Testis (tissue), 3 donors: Measurements from ENCODE around the gene LGALS9C. TPM values are rescaled to one million over a fixed set of nuclear protein-coding genes. Genes with fewer than 3 reads are reported as not detected.
"Not testable (repeated sequence)": the region's sequence is repeated elsewhere in the genome, so short reads cannot be mapped to it uniquely, and the experiment has no call there.

Experiments
- DNase-seq: peaks from one replicate; pipeline ENCODE4 v3.0.0-alpha.2; 2019
- H3K27ac ChIP-seq, 2 donors: fragments of 200-600 bp; sonication (generic); one replicate each; pipeline ENCODE4 v1.5.1; 2019
- H3K27me3 ChIP-seq: fragments of 200-600 bp; sonication (generic); one replicate; pipeline ENCODE4 v1.5.1; 2019
- H3K36me3 ChIP-seq: fragments of 200-600 bp; sonication (generic); one replicate; pipeline ENCODE4 v1.5.1; 2017; ENCODE audit warnings: low read depth; ENCODE audit errors: missing control alignments
- H3K4me1 ChIP-seq: fragments of 200-600 bp; sonication (generic); one replicate; pipeline ENCODE4 v1.5.1; 2019
- H3K4me3 ChIP-seq, 2 donors: fragments of 200-600 bp; sonication (generic); one replicate each; pipeline ENCODE4 v1.5.1; 2017 to 2019
- H3K9me3 ChIP-seq: fragments of 200-600 bp; sonication (generic); one replicate; pipeline ENCODE4 v1.5.1; 2017
- WGBS, 2 donors: methylation state at CpG; one replicate each; pipeline ENCODE4 v1.1.5; 2018; 5-methylcytosine and 5-hydroxymethylcytosine counted together
- intact Hi-C: fragments of 100-400 bp; cut with DNase I; formaldehyde crosslinking; loops from one replicate; pipeline ENCODE4 v1.15.1; 2023; ENCODE audit warnings: low total_unique reads
- polyA plus RNA-seq: library from polyadenylated mRNA; stranded (reverse); fragments of 350-450 nt; fragmentation: Illumina TruSeq; extraction: RNeasy Lipid Tissue Mini Kit (QIAGEN cat#74804); gene quantifications from one replicate; pipeline ENCODE4 v1.2.3, GENCODE V29; 2014; ENCODE audit warnings: low read depth, low replicate concordance; ENCODE audit not compliant: insufficient read depth
- total RNA-seq, 2 donors: library from RNA; depleted of rRNA; stranded (reverse); fragments of >200 nt; gene quantifications; one replicate each; pipeline ENCODE4 v1.2.3, GENCODE V29; 2016

LGALS9C gene
- total and polyA plus RNA-seq, 3 donors from 2014 or later = 0.56 to 1.2 TPM; not detected in 1

DNA sequence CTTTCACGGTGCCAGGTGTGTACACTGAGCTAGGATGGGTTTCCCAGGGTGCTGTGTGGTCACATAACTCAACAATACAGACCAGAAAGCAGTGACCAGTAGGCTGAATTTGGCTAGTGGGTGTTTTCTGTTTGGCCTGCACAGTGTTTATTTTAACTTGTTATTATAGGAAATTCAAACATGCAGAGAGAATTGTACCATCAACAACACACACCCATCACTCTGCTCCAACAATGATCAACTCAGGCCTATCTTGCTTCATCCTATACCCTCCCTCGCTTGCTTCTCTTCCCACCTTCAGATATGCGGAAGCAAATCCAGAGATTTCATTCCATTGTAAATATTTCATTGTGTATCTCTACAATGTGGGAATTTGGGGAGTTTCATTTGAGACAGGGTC lies 5.2 kb downstream of the LGALS9C start:
- 95% methylated on average over 2 of the region's 3 CpGs; no CpG with 5 or more reads in 1 of the 2 donors for WGBS, 2 donors

DNA sequence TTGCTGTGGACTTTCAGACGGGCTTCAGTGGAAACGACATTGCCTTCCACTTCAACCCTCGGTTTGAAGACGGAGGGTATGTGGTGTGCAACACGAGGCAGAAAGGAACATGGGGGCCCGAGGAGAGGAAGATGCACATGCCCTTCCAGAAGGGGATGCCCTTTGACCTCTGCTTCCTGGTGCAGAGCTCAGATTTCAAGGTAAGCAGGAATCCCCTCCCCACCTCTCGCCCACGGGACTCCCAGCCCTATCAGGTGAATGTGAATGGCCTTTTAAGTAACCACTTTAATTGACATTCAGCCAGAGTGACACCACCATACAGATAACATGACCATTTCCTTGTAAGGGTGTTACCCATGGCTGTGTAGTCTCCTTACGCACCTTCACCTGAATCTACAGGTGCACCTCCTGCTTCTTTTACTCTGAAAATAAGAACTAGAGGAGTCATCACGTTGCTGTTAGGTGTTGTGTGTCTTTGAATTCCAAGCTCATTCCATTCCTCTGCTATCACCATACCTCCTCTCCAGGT lies 9.4 kb downstream of the LGALS9C start:
- DNase-seq, H3K4me1 ChIP-seq, H3K4me3 ChIP-seq, intact Hi-C loops, H3K27ac ChIP-seq, H3K9me3 ChIP-seq, H3K36me3 ChIP-seq, H3K27me3 ChIP-seq: not testable (repeated sequence)
- 65% methylated on average over 5 of the region's 10 CpGs; no CpG with 5 or more reads in 1 of the 2 donors for WGBS, 2 donors

More for the DNA sequence above, 5.2 kb downstream of the LGALS9C start:
- H3K27ac ChIP-seq, DNase-seq, H3K36me3 ChIP-seq, H3K27me3 ChIP-seq, intact Hi-C loops, H3K4me1 ChIP-seq, H3K4me3 ChIP-seq, H3K9me3 ChIP-seq: not testable (repeated sequence)

DNA sequence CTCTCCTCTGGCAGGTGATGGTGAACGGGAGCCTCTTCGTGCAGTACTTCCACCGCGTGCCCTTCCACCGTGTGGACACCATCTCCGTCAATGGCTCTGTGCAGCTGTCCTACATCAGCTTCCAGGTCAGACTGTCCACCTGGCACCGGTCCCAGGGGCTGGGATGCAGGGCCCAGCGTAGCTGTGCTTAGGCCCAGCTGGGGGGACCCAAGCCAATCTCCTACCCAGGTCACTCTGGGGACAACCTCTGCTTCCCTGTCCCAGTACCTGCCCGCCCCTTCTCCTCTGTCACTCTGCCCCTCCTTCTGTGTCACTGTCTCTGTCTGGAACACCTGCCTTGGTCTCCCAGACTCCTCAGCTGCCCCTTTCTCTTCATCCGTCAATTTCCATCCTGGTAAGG lies 11.0 kb downstream of the LGALS9C start:
- intact Hi-C loops, H3K4me1 ChIP-seq, DNase-seq, H3K4me3 ChIP-seq, H3K27ac ChIP-seq, H3K27me3 ChIP-seq, H3K9me3 ChIP-seq, H3K36me3 ChIP-seq: not testable (repeated sequence)
- 87% methylated on average over 8 of the region's 10 CpGs; no CpG with 5 or more reads in 1 of the 2 donors for WGBS, 2 donors

DNA sequence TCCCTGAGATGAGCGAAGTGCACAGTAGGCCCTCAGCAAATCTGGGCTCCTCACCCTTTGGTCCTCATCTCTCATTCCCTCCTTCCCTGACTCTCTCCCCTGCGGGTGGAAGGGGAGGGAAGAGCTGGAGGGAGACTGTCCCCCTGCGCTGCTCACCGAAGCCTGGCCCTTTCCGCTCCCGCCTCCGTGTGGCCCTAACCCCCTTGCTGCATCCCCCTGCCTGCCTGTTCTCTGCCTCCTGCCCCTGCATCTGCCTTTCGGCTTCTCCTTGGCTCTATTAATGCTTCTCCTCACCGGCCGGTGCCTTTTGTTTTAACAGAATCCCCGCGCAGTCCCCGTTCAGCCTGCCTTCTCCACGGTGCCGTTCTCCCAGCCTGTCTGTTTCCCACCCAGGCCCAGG lies 12.0 kb downstream of the LGALS9C start:
- DNase-seq, H3K4me3 ChIP-seq, H3K36me3 ChIP-seq, H3K4me1 ChIP-seq, intact Hi-C loops, H3K27me3 ChIP-seq, H3K9me3 ChIP-seq, H3K27ac ChIP-seq: not testable (repeated sequence)
- WGBS, 2 donors = 87% methylated on average over 3 of the region's 15 CpGs; no CpG with 5 or more reads in 1 of the 2 donors

DNA sequence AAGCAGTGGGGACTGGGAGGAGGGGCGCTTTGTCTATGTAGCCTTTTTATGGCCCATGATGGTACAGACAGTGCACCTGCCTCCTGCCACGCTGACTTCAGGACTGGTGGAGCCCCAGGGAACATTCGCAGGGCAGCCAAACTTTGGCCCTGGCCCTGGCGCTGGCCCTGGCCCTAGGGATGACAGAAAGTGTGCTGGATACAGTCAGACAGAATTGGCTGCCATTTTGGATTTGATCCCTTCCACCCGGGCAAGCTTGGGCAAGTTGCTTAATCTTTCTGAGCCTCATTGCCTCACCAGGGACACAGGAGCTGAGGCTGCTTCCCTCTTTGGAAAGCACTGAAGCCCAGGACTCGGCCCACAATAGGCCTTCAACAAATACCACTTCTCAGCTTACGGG lies 13.4 kb downstream of the LGALS9C start:
- intact Hi-C loops, DNase-seq: not testable (repeated sequence)

DNA sequence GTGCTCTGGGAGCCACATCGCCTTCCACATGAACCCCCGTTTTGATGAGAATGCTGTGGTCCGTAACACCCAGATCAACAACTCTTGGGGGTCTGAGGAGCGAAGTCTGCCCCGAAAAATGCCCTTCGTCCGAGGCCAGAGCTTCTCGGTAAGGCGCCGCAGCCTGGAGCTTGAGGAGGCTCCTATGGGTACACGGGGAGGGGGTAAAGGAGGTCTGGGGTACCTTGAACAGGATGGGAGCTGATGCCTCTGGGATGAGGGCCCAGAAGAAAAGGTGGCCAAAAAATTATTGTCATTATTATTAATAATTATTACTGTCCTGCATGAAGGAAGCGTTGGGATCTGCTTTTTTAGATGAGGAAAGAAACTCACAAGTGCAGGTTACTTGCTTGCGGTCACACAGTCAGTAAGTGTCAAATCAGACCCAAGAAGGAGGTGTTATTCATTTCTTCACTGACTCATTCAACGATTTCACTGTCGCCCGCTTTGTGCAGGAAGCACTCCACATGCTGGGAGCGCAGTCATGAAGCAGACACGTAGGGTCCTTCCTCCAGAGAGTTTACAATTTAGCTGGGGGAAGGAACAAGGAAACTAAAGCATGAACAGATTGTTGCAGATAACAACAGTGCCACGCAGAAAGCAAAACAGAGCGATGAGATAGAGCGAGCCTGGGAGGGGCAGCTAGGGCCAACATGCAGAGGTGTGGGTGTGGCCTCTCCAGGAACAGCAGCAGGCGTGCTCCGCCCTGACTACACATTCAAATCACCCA lies 16.3 kb downstream of the LGALS9C start:
- WGBS, 2 donors = 79 to 95% methylated on average over 4 to 8 of the region's 23 CpGs
- H3K36me3 ChIP-seq, H3K27me3 ChIP-seq, H3K4me3 ChIP-seq, intact Hi-C loops, H3K27ac ChIP-seq, H3K4me1 ChIP-seq, DNase-seq, H3K9me3 ChIP-seq: not testable (repeated sequence)

More for the DNA sequence above, 13.4 kb downstream of the LGALS9C start:
- H3K4me3 ChIP-seq, H3K27me3 ChIP-seq, H3K4me1 ChIP-seq, H3K27ac ChIP-seq, H3K36me3 ChIP-seq, H3K9me3 ChIP-seq: not testable (repeated sequence)
- no CpG with 5 or more reads among the region's 7 CpGs for WGBS, 2 donors

DNA sequence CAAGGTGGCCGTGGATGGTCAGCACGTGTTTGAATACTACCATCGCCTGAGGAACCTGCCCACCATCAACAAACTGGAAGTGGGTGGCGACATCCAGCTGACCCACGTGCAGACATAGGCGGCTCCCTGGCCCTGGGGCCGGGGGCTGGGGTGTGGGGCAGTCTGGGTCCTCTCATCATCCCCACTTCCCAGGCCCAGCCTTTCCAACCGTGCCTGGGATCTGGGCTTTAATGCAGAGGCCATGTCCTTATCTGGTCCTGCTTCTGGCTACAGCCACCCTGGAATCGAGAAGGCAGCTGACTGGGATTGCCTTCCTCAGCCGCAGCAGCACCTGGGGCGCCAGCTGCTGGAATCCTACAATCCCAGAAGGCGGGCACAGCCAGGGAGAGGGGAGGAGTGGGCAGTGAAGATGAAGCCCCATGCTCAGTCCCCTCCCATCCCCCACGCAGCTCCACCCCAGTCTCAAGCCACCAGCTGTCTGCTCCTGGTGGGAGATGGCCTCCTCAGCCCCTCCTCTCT lies 17.7 kb downstream of the LGALS9C start:
- H3K27ac ChIP-seq, H3K36me3 ChIP-seq, H3K27me3 ChIP-seq, H3K4me1 ChIP-seq, H3K9me3 ChIP-seq, intact Hi-C loops, H3K4me3 ChIP-seq, DNase-seq: not testable (repeated sequence)
- WGBS, 2 donors = 62 to 69% methylated on average over 2 to 8 of the region's 13 CpGs

DNA sequence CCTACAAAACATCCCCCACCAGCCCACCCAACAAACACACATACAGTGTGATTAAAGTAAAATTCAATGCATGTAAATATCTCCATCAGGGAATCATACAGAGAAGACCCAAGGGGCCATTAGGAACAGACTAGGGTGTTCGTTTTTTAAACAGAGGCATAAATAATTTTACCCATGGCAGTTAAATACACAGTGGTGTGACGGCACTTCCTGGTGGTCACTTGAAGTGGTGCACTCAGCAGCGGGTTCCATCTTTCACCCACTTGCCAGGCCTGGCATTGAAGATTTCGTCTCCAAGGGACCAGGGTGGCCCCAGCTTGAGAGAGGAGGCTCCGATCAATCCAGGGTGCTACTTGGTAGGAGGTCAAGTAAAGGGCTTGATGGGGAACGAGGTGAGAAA lies 20.5 kb downstream of the LGALS9C start:
- H3K4me1 ChIP-seq, intact Hi-C loops, H3K9me3 ChIP-seq, H3K4me3 ChIP-seq, H3K27me3 ChIP-seq, H3K27ac ChIP-seq, DNase-seq, H3K36me3 ChIP-seq: not testable (repeated sequence)
- 20 to 77% methylated on average over 1 to 5 of the region's 6 CpGs for WGBS, 2 donors

DNA sequence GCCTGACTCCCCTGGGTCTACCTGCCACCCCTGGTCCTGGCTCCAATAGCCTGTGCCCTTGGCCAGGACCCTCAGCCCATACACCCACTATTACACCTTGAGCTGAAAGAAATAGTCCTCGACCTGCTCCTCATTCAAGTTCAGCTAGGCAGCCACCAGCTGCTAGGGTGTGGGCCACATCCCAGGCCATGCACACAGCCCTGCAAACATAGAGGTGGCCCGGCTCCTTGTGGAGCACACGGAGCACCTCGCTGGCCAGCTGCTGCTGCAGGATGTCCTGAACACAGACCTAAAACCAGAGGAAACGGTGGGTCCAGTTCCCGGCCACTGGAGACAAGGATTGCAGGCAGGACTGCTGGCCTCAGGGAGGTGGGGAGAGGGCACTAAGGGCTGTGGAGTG lies 22.5 kb downstream of the LGALS9C start:
- H3K27ac ChIP-seq, DNase-seq, H3K36me3 ChIP-seq, intact Hi-C loops, H3K27me3 ChIP-seq, H3K9me3 ChIP-seq, H3K4me1 ChIP-seq, H3K4me3 ChIP-seq: not testable (repeated sequence)
- 57% methylated on average over 2 of the region's 6 CpGs; no CpG with 5 or more reads in 1 of the 2 donors for WGBS, 2 donors

DNA sequence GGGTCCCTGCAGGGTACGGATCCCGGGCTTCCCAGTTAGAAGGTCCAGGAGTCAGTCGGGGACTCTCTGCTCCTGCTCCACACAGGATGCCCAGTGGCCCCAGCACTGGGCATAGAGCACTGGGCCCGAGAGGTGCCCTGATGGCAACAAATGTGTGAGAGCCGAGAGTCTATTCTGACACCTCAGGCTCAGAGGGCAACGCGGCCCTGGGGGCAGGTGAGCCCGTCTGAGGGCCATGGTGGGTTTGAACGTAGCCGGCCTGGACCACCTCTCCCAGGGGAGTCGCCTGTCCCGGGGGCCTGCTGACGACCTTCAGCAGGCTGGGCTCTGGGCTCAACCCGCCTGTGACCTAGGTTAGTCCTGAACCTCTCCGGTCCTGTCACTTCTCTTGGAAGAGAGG lies 23.2 kb downstream of the LGALS9C start:
- DNase-seq, H3K4me1 ChIP-seq: not testable (repeated sequence)
- 70% methylated on average over 4 of the region's 15 CpGs; no CpG with 5 or more reads in 1 of the 2 donors for WGBS, 2 donors

DNA sequence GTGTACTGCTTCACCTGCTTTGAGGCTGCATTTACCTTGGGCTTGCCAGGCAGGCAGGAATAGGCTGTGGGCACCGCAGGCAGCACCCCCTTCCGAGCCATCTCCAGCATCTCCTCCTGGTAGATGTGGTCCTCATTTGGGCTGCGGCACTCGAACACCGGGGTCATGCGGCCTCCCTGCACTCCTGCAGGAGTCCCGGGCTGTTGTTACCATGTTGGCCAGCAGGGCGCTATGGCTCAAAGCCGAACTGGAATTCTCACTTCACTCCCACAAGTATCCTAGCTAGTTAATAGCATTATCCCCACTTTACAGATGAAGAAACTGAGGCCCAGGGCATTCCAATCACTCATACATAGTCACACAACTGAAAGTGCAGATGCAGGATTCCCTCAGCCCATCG lies 23.7 kb downstream of the LGALS9C start:
- intact Hi-C loops, H3K27ac ChIP-seq, H3K36me3 ChIP-seq, DNase-seq, H3K27me3 ChIP-seq, H3K4me3 ChIP-seq, H3K4me1 ChIP-seq, H3K9me3 ChIP-seq: not testable (repeated sequence)
- no CpG with 5 or more reads among the region's 10 CpGs for WGBS, 2 donors

More for the DNA sequence above, 23.2 kb downstream of the LGALS9C start:
- H3K36me3 ChIP-seq, H3K27ac ChIP-seq, H3K4me3 ChIP-seq, H3K27me3 ChIP-seq, H3K9me3 ChIP-seq, intact Hi-C loops: not testable (repeated sequence)

DNA sequence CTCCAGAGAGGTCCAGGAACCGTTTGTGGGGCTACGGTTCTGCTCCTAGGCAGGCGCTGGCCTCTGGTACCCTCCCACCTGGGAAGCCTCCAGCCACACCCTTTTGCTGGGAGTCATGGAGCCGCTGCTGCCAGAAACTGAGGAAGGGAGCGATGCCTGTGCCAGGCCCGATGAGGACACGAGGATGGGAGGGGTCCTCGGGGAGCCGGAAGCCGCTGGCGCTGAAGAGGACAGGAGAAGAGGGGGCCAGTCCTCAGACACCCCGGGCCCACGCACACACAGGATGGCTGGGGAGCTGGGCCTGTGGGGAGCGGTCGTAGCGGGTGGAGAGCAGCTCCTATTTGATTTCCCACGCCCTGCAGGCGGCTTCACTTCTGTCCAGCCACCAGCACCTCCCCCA lies 24.2 kb downstream of the LGALS9C start:
- H3K4me1 ChIP-seq, intact Hi-C loops: not testable (repeated sequence)

More for the DNA sequence above, 24.2 kb downstream of the LGALS9C start:
- H3K9me3 ChIP-seq, H3K4me3 ChIP-seq, H3K27ac ChIP-seq, H3K36me3 ChIP-seq, H3K27me3 ChIP-seq, DNase-seq: not testable (repeated sequence)
- WGBS, 2 donors = no CpG with 5 or more reads among the region's 18 CpGs
